Thyroid gland (tissue), 4 donors: ENCODE results near the gene NPPA. TPM values are rescaled to one million over a fixed set of nuclear protein-coding genes. Genes with fewer than 3 reads are reported as not detected.

Experiments used
- DNase-seq, 2 donors: peaks; one replicate each; pipeline ENCODE4 v3.0.0-alpha.2; 2019
- H3K27ac ChIP-seq, 3 donors: fragments of 200-600 bp; sonication (generic); 1 replicate in 2 of 3; 2 replicates in 1 of 3; pipeline ENCODE4 v1.5.1; 2016 to 2019; ENCODE audit warnings: mild to moderate bottlenecking in 1 of 3, moderate library complexity in 1 of 3
- H3K27me3 ChIP-seq: fragments of 200-600 bp; sonication (generic); one replicate; pipeline ENCODE4 v1.5.1; 2019
- H3K36me3 ChIP-seq, 2 donors: fragments of 200-600 bp; sonication (generic); one replicate each; pipeline ENCODE4 v1.5.1; 2016 to 2019
- H3K4me1 ChIP-seq, 2 donors: fragments of 200-600 bp; sonication (generic); one replicate each; pipeline ENCODE4 v1.5.1; 2017 to 2019
- H3K4me3 ChIP-seq, 3 donors: fragments of 200-600 bp; sonication (generic); replicated peaks in 1 of 3; 1 replicate in 2 of 3; 2 replicates in 1 of 3; pipeline ENCODE4 v1.5.1; 2016; ENCODE audit warnings: mild to moderate bottlenecking in 1 of 3
- H3K9me3 ChIP-seq: fragments of 200-600 bp; sonication (generic); one replicate; pipeline ENCODE4 v1.5.1; 2017
- POLR2A ChIP-seq, 2 donors: fragments of 450-650 bp; IDR thresholded peaks; one replicate each; pipeline ENCODE4 v1.6.1; 2017; ENCODE audit warnings: antibody characterized with exemption in 2 of 2, mild to moderate bottlenecking in 2 of 2, moderate library complexity in 1 of 2
- WGBS, 2 donors: methylation state at CpG; one replicate each; pipeline ENCODE4 v1.1.5; 2017; 5-methylcytosine and 5-hydroxymethylcytosine counted together
- intact Hi-C: fragments of 100-400 bp; cut with DNase I; formaldehyde crosslinking; loops from one replicate; pipeline ENCODE4 v1.15.1; 2023
- total RNA-seq, 4 donors: library from RNA; depleted of rRNA; stranded (reverse); fragments of >200 nt; gene quantifications; one replicate each; pipeline ENCODE4 v1.2.3, GENCODE V29; 2016
- TF ChIP-seq, protein P1 (sequence below), 6 experiments: fragments of 200-600 bp in 3 of 6; fragments of 450-650 bp in 3 of 6; sonication (generic) in 3 of 6; IDR thresholded peaks; one replicate each; pipeline ENCODE4 v1.5.1; 2016 to 2019; ENCODE audit warnings: antibody characterized with exemption in 6 of 6, mild to moderate bottlenecking in 2 of 6, inconsistent platforms in 1 of 6, moderate library complexity in 1 of 6

Gene NPPA
- total RNA-seq, 4 donors from 2014 or later = not detected

DNA sequence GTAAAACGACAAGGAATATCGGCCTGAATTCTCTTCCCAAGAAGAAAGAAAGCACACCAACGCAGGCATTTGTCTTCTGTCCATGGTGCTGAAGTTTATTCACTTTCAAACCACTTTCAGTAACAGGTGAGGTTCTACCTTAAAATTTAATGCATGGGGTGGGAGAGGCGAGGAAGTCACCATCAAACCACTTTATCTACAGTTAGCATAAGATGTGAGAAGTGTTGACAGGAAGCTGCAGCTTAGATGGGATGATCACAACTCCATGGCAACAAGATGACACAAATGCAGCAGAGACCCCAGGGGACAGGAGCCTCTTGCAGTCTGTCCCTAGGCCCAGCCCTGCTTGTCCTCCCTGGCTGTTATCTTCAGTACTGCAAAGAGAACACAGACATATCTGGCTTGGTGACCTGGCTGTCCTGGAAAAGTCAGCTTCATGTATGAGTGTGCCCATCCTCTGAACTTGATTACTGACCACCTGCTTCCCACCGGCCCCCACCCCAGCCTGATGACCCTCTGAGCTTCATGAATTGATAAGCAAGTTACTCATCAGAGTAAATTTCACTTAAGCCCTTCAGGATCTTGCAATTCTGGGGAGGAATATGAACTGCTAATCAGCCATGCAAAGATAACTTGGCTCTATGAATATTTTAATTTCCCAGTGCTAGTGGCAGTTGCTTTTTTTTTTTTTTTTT, 1.8 kb downstream of the NPPA start:
- H3K27me3 ChIP-seq = no peaks in the 10 kb centered on the region
- no peak for DNase-seq
- H3K4me3 ChIP-seq = no peak overlapping the region
- H3K27ac ChIP-seq = no peak overlapping the region
- no peaks in the 10 kb centered on the region for H3K4me1 ChIP-seq
- intact Hi-C loops = no loop called here
- TF ChIP-seq, protein P1, sequence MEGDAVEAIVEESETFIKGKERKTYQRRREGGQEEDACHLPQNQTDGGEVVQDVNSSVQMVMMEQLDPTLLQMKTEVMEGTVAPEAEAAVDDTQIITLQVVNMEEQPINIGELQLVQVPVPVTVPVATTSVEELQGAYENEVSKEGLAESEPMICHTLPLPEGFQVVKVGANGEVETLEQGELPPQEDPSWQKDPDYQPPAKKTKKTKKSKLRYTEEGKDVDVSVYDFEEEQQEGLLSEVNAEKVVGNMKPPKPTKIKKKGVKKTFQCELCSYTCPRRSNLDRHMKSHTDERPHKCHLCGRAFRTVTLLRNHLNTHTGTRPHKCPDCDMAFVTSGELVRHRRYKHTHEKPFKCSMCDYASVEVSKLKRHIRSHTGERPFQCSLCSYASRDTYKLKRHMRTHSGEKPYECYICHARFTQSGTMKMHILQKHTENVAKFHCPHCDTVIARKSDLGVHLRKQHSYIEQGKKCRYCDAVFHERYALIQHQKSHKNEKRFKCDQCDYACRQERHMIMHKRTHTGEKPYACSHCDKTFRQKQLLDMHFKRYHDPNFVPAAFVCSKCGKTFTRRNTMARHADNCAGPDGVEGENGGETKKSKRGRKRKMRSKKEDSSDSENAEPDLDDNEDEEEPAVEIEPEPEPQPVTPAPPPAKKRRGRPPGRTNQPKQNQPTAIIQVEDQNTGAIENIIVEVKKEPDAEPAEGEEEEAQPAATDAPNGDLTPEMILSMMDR (IDR thresholded peaks at IDR 0.05) = no peak
- TF ChIP-seq POLR2A (IDR thresholded peaks at IDR 0.05) = no peak
- no peaks in the 10 kb centered on the region for H3K9me3 ChIP-seq
- WGBS, 2 donors = 46 to 50% methylated on average over 5 of the region's 5 CpGs
- peaks cover 27 to 29% of the 10 kb centered on the region in 2 donors for H3K36me3 ChIP-seq

DNA sequence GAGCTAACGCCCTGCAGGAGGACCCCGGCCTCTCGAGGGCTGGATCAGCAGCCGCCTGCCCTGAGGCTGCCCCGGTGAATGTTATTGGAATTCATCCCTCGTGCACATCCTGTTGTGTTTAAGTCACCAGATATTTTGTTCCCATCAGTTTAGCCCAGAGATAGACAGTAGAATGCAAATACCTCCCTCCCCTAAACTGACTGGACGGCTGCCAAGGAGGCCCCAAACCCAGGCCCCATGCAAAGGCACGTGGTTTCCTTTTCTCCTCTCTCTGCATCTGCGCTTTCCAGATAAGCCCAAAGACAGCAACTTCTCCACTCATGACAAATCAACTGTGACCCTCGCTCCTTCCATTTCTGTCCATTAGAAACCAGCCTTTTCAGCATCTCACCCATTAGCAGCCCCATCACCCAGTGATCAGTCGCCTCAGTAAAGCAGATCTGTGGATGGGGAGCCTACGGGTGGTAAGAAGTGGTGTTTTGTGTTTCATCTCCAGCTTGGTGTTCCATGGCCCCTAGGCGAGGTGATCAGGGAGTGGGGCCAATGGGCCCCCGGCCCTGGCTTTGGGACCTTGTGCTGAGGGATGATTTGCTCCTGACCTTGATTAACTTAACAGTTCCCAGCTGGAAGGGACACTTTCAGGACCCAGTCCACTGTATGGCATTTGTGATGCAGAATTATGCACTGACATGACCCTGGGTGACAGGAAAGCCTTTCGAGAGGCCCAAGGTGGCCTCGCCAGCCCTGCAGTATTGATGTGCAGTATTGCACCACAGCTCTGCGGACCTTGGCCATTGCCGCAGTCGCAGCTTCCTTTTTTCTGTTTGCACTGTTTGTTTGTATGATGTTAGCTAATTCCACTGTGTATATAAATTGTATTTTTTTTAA, 5.2 kb downstream of the NPPA start:
- Histone ChIP-seq H3K27ac (peak overlapping the region in 1 of 3 donors; percentile 38), H3K9me3 (no peaks in the 10 kb centered on the region), H3K27me3 (no peaks in the 10 kb centered on the region), H3K36me3 (peaks cover 56% of the 10 kb centered on the region in 2 donors), H3K4me1 (no peaks in the 10 kb centered on the region), H3K4me3 (no peak overlapping the region)
- WGBS, 2 donors = 69 to 75% methylated on average over 19 of the region's 19 CpGs
- DNase-seq = peak; percentile 23 to 33
- intact Hi-C loops = no loop called here
- TF ChIP-seq, protein P1 (IDR thresholded peaks at IDR 0.05) = no peak
- no peak for TF ChIP-seq POLR2A (IDR thresholded peaks at IDR 0.05)

DNA sequence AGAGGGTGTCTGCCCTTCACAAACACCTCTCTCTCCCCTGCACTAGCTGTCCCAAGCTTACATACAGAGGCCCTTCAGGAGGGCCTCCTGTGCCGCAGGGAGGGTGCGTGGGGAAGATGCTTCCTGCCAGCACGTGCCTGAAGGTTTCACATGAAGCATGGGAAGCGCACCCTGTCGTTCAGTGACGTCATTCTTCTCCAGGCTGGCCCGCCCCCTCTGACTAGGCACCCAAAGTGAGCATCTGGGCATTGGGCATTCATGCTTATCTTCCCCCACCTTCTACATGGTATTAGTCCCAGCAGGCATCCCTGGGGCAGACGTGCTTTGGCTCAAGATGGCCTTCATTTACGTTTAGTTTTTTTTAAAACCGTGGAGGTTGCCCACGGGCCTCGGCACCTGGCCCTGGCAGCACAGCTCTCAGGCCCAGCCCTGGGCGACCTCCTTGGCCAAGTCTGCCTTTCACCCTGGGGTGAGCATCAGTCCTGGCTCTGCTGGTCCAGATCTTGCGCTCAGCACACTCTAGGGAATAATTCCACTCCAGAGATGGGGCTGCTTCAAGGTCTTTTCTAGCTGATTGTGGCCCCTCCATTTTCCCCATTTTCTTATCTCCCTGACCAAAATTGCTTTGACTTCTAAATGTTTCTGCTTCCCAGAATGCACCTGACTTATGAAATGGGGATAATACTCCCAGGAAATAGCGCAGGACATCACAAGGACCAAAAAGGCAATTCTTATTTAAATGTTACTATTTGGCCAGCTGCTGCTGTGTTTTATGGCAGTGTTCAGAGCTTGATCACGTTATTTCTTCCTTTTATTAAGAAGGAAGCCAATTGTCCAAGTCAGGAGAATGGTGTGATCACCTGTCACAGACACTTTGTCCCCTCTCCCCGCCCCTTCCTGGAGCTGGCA, 6.1 kb downstream of the NPPA start:
- Histone ChIP-seq H3K36me3 (peaks cover 64% of the 10 kb centered on the region in 2 donors), H3K27ac (peak overlapping the region in 1 of 3 donors; percentile 27), H3K9me3 (no peaks in the 10 kb centered on the region), H3K27me3 (no peaks in the 10 kb centered on the region), H3K4me3 (no peak overlapping the region), H3K4me1 (no peaks in the 10 kb centered on the region)
- DNase-seq = no peak
- TF ChIP-seq, protein P1 (IDR thresholded peaks at IDR 0.05) = no peak
- no peak for TF ChIP-seq POLR2A (IDR thresholded peaks at IDR 0.05)
- intact Hi-C loops = no loop called here
- WGBS, 2 donors = 81 to 85% methylated on average over 17 of the region's 17 CpGs

DNA sequence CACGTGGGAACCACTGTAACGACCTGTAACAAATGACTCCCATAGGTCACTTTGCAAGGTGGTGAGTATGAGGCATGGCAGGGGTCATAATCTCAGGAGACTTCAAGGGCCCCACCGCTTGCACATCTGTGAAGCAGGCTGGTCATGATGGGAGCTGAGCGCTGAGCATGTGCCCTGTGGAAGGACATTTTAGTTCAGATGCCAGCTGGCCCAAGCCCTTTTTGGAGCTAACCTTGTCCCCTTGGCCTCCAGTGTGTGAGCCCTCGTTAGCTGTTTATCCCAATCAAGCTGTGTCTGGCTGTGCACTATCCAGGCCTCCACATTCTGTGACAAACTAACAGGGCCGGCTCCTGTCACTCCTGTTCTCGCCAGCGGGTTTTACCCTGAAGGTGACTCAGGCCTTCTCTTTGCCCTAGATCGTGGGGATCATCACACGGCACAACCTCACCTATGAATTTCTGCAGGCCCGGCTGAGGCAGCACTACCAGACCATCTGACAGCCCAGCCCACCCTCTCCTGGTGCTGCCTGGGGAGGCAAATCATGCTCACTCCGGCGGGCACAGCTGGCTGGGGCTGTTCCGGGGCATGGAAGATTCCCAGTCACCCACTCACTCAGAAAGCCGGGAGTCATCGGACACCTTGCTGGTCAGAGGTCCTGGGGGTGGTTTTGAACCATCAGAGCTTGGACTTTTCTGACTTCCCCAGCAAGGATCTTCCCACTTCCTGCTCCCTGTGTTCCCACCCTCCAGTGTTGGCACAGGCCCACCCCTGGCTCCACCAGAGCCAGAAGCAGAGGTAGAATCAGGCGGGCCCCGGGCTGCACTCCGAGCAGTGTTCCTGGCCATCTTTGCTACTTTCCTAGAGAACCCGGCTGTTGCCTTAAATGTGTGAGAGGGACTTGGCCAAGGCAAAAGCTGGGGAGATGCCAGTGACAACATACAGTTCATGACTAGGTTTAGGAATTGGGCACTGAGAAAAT, 7.6 kb downstream of the NPPA start:
- H3K27me3 ChIP-seq = no peaks in the 10 kb centered on the region
- TF ChIP-seq, protein P1 (IDR thresholded peaks at IDR 0.05) = no peak
- TF ChIP-seq POLR2A (IDR thresholded peaks at IDR 0.05) = no peak
- no peaks in the 10 kb centered on the region for H3K4me1 ChIP-seq
- no peak overlapping the region for H3K27ac ChIP-seq
- intact Hi-C loops = loop anchor here (5.0 kb wide), 1 partner anchor 52 kb away; no protein-coding TSS in a partner anchor
- peaks cover 78 to 79% of the 10 kb centered on the region in 2 donors for H3K36me3 ChIP-seq
- H3K9me3 ChIP-seq = no peaks in the 10 kb centered on the region
- 89 to 91% methylated on average over 19 to 20 of the region's 20 CpGs for WGBS, 2 donors
- H3K4me3 ChIP-seq = no peak overlapping the region
- DNase-seq = no peak
